Endodermal cell (in vitro differentiated cells): Measurements from ENCODE around the gene C18orf63. TPM values are rescaled to one million over a fixed set of nuclear protein-coding genes. Genes with fewer than 3 reads are reported as not detected.

Source experiments
- DNase-seq: peaks from one replicate; pipeline ENCODE4 v3.0.0-alpha.2; 2017
- H3K27ac ChIP-seq: 2 replicates; pipeline ENCODE4 v1.5.1; 2013; ENCODE audit warnings: mild to moderate bottlenecking, low read depth, low read length, moderate library complexity
- H3K27me3 ChIP-seq: 2 replicates; pipeline ENCODE4 v1.6.1; 2013; ENCODE audit warnings: mild to moderate bottlenecking, low read length, moderate library complexity; ENCODE audit not compliant: insufficient read depth, control insufficient read depth, poor library complexity, severe bottlenecking
- H3K36me3 ChIP-seq: 2 replicates; pipeline ENCODE4 v1.7.0; 2013; ENCODE audit warnings: mild to moderate bottlenecking, low read length, moderate library complexity; ENCODE audit not compliant: control insufficient read depth, insufficient read depth
- H3K4me1 ChIP-seq: one replicate; pipeline ENCODE4 v1.7.0; 2013; ENCODE audit warnings: low read length; ENCODE audit not compliant: control insufficient read depth, insufficient read depth
- H3K4me3 ChIP-seq: 2 replicates; pipeline ENCODE4 v1.5.1; 2013; ENCODE audit warnings: mild to moderate bottlenecking, low read length, moderate library complexity
- H3K9ac ChIP-seq: 2 replicates; pipeline ENCODE4 v1.6.1; 2013; ENCODE audit warnings: mild to moderate bottlenecking, low read length, moderate library complexity; ENCODE audit not compliant: poor library complexity, severe bottlenecking; ENCODE audit errors: extremely low read depth
- H3K9me3 ChIP-seq: 2 replicates; pipeline ENCODE4 v1.6.1; 2013; ENCODE audit warnings: mild to moderate bottlenecking, low read length, moderate library complexity; ENCODE audit not compliant: control insufficient read depth
- H3K27ac Mint-ChIP-seq: 2 replicates; pipeline ENCODE4 v1.8.0; 2020; ENCODE audit warnings: mixed read lengths
- H3K27me3 Mint-ChIP-seq: 2 replicates; pipeline ENCODE4 v1.8.0; 2021; ENCODE audit warnings: mild to moderate bottlenecking, mixed read lengths; ENCODE audit not compliant: insufficient read depth
- H3K36me3 Mint-ChIP-seq: 2 replicates; pipeline ENCODE4 v1.8.0; 2020; ENCODE audit warnings: low read depth, mixed read lengths
- H3K4me1 Mint-ChIP-seq: 2 replicates; pipeline ENCODE4 v1.8.0; 2020; ENCODE audit warnings: mixed read lengths
- H3K4me3 Mint-ChIP-seq: 2 replicates; pipeline ENCODE4 v1.8.0; 2020; ENCODE audit warnings: mild to moderate bottlenecking, moderate library complexity, mixed read lengths
- H3K9me3 Mint-ChIP-seq: 2 replicates; pipeline ENCODE4 v1.8.0; 2020; ENCODE audit warnings: mild to moderate bottlenecking, mixed read lengths
- CTCF ChIP-seq: fragments of 200-600 bp; sonication (generic); conservative IDR thresholded peaks from 2 replicates; pipeline ENCODE4 v1.5.0; 2021; ENCODE audit warnings: antibody characterized with exemption, mild to moderate bottlenecking
- WGBS, 2 experiments: methylation state at CpG; one replicate each; pipeline versions ENCODE4 v1.1.5 to v1.1.7; 2013; ENCODE audit warnings: missing lambda C conversion rate in 2 of 2, mixed read lengths in 1 of 2; ENCODE audit not compliant: insufficient coverage in 1 of 2, insufficient read length in 1 of 2; 5-methylcytosine and 5-hydroxymethylcytosine counted together
- total RNA-seq, 2 donors: library from RNA; stranded (reverse); fragmentation: NEBNext Ultra II Directional in 1 of 2; extraction: Animal tissue kit (Norgen Biotek cat#: 25700) in 1 of 2; gene quantifications; 2 replicates in 1 of 2; 3 replicates in 1 of 2; pipeline ENCODE4 v1.2.1, GENCODE V29; 2021

C18orf63 gene
- total RNA-seq, 2 donors from 2014 or later = not detected

GRCh38 chr18:74328206-74328605 is 12.6 kb downstream of the C18orf63 start:
- Mint-ChIP-seq H3K36me3 (no peaks in the 10 kb centered on the region), H3K27me3 (no peaks in the 10 kb centered on the region), H3K4me3 (no peak overlapping the region), H3K27ac (no peak overlapping the region), H3K9me3 (no peaks in the 10 kb centered on the region), H3K4me1 (peaks cover 16% of the 10 kb centered on the region)
- 88% methylated on average over 2 of the region's 2 CpGs; no CpG with 5 or more reads in 1 of the 2 experiments for WGBS, 2 experiments
- Histone ChIP-seq H3K4me3 (no peak overlapping the region), H3K27me3 (no peaks in the 10 kb centered on the region), H3K4me1 (peaks cover 10% of the 10 kb centered on the region), H3K36me3 (no peaks in the 10 kb centered on the region), H3K9me3 (peaks cover 7% of the 10 kb centered on the region), H3K27ac (no peak overlapping the region), H3K9ac (no peak overlapping the region)
- no peak for DNase-seq
- TF ChIP-seq CTCF = no peak

GRCh38 chr18:74329688-74330205 is 14.1 kb downstream of the C18orf63 start:
- peaks cover 24% of the 10 kb centered on the region for H3K4me1 Mint-ChIP-seq
- H3K4me3 Mint-ChIP-seq = no peak overlapping the region
- no peaks in the 10 kb centered on the region for H3K9me3 Mint-ChIP-seq
- H3K4me1 ChIP-seq = peaks cover 10% of the 10 kb centered on the region
- H3K27me3 ChIP-seq = no peaks in the 10 kb centered on the region
- H3K27me3 Mint-ChIP-seq = no peaks in the 10 kb centered on the region
- H3K36me3 ChIP-seq = no peaks in the 10 kb centered on the region
- H3K4me3 ChIP-seq = no peak overlapping the region
- no peak for TF ChIP-seq CTCF
- no peak for DNase-seq
- 85% methylated on average over 1 of the region's 1 CpG; no CpG with 5 or more reads in 1 of the 2 experiments for WGBS, 2 experiments
- H3K36me3 Mint-ChIP-seq = no peaks in the 10 kb centered on the region
- no peak overlapping the region for H3K9ac ChIP-seq
- H3K27ac ChIP-seq = no peak overlapping the region
- peaks cover 11% of the 10 kb centered on the region for H3K9me3 ChIP-seq
- H3K27ac Mint-ChIP-seq = no peak overlapping the region

GRCh38 chr18:74331404-74331803 is 15.8 kb downstream of the C18orf63 start:
- peaks cover 11% of the 10 kb centered on the region for H3K9me3 ChIP-seq
- no peak overlapping the region for H3K9ac ChIP-seq
- Mint-ChIP-seq H3K27ac (no peak overlapping the region), H3K4me1 (peaks cover 19% of the 10 kb centered on the region), H3K27me3 (no peaks in the 10 kb centered on the region), H3K9me3 (no peaks in the 10 kb centered on the region), H3K4me3 (no peak overlapping the region), H3K36me3 (no peaks in the 10 kb centered on the region)
- peaks cover 7% of the 10 kb centered on the region for H3K4me1 ChIP-seq
- H3K4me3 ChIP-seq = no peak overlapping the region
- no peaks in the 10 kb centered on the region for H3K36me3 ChIP-seq
- no peak for DNase-seq
- H3K27ac ChIP-seq = no peak overlapping the region
- WGBS, 2 experiments = 83% methylated on average over 2 of the region's 2 CpGs; no CpG with 5 or more reads in 1 of the 2 experiments
- no peaks in the 10 kb centered on the region for H3K27me3 ChIP-seq
- peak; percentile 74 for TF ChIP-seq CTCF
